Frontal cortex (tissue), 4 donors: ENCODE data around the gene COLEC11. TPM values are rescaled to one million over a fixed set of nuclear protein-coding genes. Genes with fewer than 3 reads are reported as not detected.

ENCODE experiments used
- DNase-seq, 2 donors: peaks; one replicate each; pipeline ENCODE4 v3.0.0; 2012; ENCODE audit warnings: low spot score in 2 of 2
- FAIRE-seq: peaks from 2 replicates; lab custom pipeline; 2012; peaks lifted over from hg19 to GRCh38; lab: Jason Lieb, UNC
- total RNA-seq: library from RNA; depleted of rRNA; stranded (reverse); fragments of >200 nt; gene quantifications from one replicate; pipeline ENCODE4 v1.2.3, GENCODE V29; 2014
- donor health status: control.
- donor health status: control.
- donor health status: control.

The COLEC11 gene
- total RNA-seq, 1 donor from 2014 or later, result 0.41 TPM

DNA sequence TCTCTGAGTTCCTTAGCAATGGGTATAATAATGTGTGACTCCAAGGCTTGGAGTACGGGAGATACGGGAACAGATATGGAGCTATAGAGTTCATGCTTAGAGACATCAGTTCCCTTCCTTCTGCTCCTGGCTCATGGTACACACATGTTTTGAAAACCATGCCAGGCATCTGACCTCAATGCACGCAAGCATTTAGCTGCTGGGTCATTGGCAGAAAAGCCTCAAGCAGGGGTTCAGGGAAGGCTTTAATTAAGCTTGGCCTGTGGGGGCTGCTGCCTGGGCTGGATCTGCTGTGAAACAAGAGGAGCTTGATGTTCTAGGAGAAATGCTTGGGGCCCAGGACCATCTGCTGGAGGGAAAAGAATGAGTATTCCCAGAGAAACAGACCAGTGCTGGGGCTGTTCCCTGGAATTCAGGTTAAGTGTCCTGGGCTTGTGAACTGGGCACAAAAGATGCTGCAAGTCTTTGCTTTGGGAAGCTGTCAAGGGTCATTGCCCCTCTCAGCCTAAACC, 66.3 kb downstream of the COLEC11 start:
- FAIRE-seq (no peak), DNase-seq (no peak)

DNA sequence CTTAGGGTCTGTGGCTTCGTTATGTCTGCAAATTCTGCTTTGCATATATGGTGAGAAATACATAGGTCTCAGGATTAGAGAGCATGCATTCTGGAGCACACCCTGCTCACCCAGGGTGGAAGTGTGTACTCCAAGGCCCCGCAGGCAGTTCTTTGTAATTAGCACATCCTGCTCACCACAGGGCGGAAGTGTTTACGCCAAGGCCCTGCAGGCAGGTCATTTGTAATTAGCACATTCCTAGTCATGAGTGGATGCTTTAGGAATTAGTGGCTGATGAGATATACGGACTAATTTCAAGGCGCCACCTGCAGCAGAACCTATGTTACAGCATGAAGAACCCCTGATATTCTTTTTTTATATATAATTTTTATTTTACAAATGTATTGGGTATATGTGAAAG, 67.3 kb downstream of the COLEC11 start:
- DNase-seq, result no peak
- FAIRE-seq, result no peak

DNA sequence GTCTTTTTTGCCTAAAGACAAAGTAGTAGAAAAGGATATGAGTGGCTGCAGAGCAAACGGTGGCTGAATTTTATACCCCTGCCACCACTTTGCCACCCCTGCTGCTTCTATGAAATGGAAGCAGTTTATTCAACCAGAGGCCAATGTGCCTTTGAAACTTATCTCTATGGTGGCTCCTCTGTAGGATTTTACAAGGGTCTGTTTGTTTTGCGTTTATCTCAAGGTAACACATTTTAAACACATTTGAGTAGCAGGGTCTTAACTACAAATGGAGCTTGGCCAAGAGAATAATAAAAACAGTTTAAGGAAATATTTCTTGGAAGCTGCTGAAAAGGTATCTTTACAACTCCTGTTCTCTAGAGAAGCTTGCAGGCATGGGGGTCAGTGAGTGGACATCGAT, 69.2 kb downstream of the COLEC11 start:
- no peak for FAIRE-seq
- no peak for DNase-seq

DNA sequence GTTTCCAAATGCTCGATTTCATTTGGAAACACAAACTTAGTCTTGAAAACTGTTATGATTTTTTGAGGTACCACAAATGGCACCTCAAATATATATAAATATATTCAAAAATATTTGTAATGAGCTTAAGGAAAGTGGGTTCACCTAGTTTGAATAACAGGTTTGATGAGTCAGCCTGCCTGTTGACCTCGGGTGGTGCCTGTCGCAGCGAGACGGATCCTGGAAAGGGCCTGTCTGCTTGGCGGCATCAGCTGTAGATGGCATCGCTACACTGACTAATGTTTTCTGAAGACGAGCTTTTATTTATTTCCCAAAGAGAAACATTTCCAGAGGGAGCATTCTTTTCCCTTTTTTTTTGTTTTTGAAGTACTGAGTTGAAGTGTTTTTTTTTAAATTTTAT, 70.0 kb downstream of the COLEC11 start:
- DNase-seq (no peak), FAIRE-seq (no peak)

DNA sequence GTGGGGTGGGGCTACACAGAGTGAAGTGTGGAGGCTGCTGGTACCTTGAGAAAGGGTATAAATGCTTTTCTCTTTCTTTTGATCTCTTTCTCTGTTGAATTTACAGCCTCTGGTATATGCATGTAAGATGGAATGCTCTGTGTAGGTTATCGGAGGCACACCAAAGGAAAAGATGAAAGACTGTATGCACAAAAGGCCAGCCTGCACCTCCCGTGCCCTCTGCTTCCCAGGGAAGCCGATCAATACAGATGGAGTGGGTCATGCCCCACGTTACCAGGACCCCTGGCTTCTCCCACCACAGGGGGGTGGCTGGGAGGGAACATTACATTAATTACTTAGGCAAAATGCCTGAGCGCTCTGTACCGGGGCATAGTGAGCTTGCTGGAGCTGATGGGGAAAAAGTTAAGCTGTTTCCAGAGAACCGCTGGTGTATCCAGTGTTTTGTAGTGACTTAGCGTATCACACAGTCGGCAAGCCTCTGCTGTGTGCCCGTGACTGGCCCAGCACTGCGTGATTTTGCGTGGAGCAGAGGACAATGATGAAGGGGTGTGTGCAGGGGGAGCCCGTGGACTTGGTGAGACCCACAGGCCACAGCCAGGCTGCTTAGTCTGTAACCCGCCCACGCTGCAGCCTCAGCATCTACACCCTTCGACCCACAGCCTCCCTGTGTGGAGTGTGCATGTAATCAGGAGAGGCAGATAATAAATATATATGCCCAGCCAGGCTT, 71.1 kb downstream of the COLEC11 start:
- DNase-seq (no peak), FAIRE-seq (no peak)

DNA sequence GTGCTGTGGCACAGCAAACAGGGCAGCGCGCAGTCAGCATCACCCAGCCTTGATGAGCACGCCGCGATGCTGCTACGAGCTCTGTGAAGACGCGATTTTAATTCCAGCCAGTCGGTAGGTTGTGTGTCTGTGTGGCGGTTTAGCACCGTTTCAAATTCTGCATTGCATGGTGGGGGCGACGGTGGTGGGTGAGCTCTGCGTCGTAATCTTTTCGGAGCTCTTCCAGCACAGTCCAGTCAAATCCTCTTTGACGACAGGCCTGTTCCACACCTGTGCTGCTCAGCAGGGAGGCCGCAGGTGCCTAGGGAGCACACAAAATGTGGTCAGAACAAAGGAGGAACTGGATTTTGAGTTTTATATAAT, 71.7 kb downstream of the COLEC11 start:
- FAIRE-seq (no peak), DNase-seq (no peak)

DNA sequence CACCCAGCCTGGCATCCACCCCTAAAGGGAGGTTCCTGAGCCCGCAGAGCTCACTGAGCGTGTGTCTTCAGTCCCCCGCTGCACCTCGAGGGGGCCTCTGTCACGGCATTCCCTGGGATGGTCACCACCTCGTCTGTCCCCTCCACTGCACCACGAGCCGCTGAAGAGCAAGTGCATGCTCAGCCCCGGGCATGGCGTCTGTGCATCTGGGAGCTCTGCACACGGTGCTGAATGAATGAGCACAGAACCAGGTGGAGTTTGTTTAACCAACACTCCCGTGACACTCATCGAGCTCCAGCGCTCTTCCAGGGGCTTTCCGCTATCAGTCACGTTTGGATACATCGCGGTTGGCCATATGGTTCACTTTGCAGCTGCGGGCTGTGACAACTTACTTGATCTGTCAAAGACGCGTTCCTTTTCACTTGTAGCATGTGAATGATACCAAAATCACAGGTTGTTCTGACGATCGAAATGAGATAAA, 72.3 kb downstream of the COLEC11 start:
- DNase-seq, result no peak
- FAIRE-seq, result no peak

DNA sequence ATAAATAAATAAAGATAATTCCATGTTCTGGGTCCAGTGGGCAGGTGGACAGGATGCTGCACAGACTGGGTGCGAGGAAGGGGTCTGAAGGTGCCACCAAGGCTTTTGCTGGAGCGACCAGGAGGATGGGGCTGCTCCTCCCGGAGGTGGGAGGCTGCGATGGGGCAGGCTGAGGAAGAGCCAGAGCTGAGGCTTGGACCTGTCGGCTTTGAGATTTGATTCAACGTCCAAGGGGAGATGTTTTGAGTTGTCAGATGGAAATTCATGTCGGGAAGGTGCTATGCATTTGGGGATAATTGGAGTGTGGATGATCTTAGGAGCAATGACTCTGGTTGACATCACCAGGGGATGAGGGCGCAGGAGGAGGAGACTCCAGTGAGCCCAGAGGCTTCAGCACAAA, 74.7 kb downstream of the COLEC11 start:
- FAIRE-seq (no peak), DNase-seq (no peak)

DNA sequence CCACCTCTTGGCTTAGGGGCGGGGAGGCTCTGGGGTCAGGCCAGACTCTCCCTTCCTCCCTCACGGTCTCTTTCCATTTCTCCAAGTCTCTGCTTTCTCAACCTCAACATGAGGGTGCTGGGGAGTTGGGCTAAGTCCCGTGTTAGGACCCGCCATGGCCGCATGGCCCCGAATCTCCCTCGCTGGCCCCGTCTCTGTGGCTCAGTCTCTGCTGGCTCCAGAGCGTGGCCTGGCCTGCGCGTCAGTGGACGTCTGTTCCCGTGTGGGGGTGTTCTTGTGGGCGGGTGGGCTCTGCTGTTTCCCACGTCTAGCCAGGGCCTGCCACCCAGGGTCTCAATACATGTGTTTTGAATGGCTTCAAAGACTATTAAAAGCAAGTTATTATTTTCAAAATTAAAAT, 75.5 kb downstream of the COLEC11 start:
- FAIRE-seq (no peak), DNase-seq (no peak)

DNA sequence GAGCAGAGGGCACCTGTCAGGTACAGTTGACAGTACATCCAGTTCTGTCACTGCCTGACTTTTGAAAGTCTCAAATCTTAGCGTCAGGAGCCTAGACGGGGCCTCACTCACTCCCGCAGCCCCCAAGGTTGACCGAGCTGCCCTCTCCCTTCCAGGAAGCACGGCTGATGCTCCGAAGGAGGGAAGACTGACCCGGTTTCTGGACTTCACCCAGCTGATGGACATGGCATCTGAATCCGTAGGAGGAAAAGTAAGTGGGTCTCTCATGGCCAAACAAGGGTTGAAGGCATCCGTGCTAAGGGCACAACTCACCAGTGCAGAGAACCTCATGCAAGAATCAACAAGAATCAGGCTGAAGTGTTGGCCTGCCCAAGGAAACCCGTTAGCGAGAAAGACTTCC, 76.0 kb downstream of the COLEC11 start:
- no peak for FAIRE-seq

DNA sequence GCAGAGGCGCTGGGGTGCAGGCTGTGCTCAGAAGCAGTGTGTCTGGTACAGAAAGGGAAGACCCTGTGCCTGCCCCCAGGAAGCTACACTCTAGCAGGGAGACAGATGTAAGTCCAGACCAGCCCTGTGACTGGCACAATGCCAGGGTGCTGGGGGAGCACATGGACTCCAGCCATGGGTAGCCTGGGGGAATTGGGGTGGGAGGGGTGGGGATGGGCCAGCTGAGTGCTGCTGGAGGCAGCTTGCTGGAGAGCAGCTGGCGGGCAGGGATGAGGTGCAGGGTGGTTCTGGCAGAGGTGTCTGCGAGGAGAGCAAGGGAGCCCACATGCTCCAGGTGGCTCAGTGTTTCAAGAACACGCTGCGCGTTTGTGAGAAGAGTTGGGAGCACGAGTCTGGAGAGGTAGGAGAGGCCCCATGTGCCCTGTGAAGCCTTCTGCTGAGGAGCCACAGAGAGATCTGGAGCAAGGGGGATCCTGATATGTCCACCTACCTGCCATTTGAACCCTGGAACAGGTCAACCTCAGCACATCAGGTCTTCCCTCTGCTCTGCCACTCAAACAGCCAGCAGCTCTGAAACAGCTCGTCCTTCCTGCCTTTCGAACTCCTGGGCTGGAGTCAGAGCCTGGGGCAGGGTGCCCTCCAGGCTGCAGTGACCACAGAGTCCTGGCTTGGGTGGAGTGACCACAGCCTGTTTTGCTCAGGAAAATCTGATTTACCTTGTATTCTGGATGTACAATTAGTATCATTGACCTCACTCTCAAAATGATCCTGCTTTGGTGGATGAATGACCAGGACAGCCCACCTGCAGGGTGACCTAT, 78.2 kb downstream of the COLEC11 start:
- DNase-seq, result no peak
- no peak for FAIRE-seq

More for the DNA sequence above, 76.0 kb downstream of the COLEC11 start:
- no peak for DNase-seq

DNA sequence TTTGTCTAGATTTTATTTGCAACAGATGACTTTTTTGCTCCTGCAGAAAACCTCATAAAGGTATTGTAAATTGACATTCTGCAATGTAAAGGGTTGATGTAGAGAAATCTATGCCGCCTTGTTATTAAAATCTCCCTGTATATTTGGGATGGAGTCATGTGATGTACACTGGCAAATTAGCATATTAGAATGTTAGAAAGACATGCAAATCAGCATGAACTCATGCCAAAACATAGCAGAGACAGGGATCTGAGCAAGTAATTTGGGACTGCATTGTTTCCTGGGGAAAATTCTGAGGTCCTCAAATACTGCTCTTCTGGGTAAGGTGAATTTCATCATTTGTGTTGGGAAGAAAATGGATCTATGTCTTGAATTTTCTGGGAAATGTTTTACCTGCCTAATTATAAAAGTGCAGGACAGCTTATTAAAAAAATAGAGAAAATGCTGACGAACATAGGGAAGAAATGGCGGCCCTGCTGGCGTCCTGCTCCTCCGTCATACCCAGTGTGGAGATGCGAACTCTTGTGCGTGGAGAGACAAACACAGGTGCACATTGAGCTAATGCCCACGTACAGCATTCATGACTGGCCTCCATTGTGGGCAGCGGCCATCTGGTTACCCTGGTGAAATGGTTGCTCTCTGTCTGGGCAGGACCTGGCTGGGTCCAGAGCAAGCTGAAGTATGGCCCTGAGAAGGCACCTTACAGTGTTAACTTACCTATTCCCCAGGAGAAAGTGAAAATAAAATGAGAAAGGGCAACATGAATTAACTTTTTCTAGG, 79.3 kb downstream of the COLEC11 start:
- DNase-seq, result no peak
- no peak for FAIRE-seq

DNA sequence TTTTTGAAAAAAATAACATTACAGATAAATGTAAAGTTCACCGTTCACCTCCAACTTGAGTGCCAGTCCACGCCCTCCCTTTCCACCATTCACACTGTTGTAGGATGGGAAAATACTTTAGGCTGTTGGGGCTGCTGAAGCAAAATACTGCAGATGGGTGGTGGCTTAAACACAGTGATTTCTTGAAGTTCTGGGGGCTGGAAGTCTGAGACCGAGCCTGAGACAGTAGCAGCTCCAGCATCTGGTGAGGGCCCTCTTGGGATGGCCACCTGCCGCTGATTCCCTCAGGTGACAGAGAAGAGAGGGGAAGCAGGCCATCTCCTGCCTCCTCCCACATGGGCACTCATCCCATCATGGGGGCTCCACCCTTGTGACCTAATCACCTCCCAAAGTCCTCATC, 80.8 kb downstream of the COLEC11 start:
- DNase-seq, result no peak
- no peak for FAIRE-seq

DNA sequence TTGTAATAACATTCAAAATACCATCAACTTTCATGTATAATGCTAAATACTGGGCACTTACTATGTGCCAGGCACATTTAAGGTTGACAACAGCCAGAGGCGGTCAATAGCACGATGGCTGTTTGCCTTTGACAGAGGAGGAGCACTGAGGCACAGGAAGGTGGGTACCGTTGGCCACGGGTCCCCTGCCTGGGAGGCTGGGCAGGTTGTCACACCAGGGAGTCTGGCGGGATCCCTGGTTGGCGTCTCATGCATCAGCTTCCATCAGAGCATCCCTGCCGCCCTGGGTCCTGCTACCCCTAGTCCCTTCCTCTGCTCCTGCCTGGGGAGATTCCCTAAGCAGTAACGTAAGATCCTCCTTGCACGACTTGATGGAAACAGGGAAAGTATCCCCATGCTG, 82.5 kb downstream of the COLEC11 start:
- no peak for FAIRE-seq
- DNase-seq, result no peak

DNA sequence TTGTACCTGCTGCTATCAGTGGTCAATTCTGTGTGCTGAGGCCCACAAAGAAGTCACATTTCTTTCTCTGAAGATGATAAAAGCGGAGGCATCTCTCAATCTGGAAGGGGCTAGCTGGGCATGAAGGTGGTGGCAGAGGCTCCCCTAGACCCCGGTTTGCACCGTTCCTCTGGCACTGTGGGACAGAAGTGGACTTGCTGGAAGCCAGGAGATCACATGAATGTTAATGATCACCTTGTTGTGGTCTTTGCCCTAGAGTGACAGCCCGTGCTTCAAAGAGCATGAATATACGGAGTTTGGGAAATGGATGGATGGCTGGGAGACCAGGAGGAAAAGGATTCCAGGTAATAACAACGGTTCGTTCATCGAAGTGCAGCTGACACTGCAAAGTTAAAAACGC, 83.3 kb downstream of the COLEC11 start:
- DNase-seq, result no peak
- no peak for FAIRE-seq

DNA sequence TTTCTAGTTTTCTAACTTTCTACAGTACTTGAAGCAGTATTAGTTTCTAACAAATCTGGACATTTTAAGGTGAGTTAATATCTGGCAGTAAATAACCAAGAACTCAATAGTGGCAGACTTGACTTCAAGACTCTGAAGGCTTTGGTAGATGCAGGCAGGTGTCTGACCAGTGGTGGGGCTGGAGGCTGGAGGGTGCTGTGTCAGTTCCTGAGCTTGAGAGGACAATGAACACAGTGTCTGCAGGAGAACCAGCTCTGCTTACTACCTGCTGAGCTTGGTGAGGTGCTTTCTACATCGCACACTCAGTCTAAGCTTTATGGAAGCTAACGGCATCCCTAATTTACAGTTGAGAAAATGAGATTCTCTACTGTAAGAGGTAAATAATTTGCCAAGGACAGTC, 84.3 kb downstream of the COLEC11 start:
- no peak for FAIRE-seq
- DNase-seq, result no peak

DNA sequence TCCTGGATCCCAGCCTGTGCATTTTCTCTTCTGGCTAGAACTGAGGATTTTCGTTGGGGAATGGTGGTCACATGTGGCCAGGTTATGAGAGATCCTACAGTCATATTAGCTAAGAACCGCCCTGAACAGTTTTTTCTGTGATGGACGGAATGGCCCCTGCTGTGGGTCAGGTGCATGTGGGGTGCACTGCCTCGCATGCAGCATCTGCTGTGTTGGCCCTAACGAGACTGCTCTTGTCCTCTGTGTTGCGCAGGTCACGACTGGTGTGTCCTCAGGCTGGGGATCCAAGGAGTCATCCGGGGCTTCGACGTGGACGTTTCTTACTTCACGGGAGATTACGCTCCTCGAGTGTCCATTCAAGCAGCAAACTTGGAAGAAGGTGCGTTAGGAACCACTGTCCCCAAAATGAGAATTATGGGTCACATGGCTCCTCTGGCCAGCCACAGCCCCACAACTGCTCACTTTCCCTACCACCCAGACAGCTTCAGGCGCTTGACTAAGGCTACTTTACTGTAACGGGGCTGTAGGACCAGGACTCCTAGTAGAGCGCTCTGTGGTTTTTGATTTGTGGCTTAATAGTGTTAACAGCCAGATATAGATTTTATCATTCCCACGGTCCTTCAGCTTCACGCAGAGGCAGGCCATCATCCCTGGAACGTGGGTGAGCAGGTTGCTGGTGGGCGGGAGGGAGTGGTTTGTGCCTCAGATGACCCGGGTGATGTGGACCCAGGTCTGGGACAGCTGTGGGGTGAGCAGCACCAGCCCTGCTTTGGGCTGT, 84.9 kb downstream of the COLEC11 start:
- FAIRE-seq (no peak), DNase-seq (no peak)

DNA sequence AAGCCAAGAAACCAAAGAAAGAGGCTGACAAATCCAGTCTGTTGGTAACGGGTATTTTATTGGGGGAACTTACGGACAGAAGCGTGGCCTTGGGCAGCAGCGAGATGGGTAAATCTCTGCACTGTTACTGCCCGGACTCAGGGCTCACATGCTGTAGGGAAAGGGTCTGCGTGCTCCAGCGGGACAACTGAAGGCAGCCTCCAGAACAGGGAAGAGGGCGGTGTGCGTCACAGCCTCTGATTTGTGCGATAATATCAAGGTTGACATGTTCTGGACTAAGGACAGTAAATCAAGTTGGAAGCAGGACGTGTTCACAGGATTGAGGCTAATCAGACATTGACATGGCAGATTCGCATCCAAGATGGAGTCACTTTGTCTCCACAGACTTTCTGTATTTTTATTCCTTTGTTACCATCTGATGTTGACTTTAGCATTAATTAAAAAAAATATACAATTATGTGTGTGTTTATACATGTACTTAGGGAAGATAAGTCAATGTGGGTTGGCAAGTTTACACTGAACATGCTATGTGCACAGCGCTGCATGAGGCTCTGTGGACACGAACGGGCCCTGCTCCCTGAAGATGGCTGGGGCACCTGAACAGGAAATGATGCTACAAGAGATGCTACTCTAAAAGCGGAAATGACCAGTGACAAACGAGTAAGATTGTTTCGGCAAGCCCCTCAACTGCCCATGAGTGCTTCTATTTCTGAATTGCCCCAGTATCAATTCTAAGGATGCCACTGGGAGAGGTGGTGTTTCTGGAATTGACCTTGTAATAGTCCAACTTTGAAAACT, 85.8 kb downstream of the COLEC11 start:
- DNase-seq (no peak), FAIRE-seq (no peak)

DNA sequence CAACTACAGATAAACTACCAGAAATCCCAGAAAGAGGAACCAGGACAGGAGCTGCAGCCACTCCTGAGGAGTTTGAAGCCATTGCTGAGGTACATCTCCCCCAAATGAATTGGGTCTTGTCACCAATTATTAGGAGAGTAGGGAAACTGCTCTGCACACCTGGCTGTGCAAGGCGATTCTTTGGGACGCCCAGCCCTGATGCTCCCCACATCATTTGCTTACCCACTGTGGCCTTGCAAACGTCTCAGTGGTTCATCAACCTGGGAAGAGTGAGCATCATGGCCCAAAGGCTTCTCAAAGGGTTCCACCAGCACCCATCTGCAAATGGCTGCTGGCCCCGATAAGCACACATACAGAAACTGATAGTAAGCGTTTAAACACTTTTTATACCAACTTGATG, 86.7 kb downstream of the COLEC11 start:
- no peak for FAIRE-seq

More for the DNA sequence above, 86.7 kb downstream of the COLEC11 start:
- no peak for DNase-seq
